Activated naive CD8-positive, alpha-beta T cell treated with anti-CD3 and anti-CD28 coated beads, Interleukin-2, amount 50 U/mL, for 16 hours (primary cell): ENCODE data around the gene NUDT15.
"Not testable (repeated sequence)": the region's sequence is repeated elsewhere in the genome, so short reads cannot be mapped to it uniquely, and the experiment has no call there.

Experiments used
- DNase-seq: peaks from one replicate; pipeline ENCODE4 v3.0.0-alpha.2; 2020; ENCODE audit warnings: low read depth, low spot score

The NUDT15 gene

DNA sequence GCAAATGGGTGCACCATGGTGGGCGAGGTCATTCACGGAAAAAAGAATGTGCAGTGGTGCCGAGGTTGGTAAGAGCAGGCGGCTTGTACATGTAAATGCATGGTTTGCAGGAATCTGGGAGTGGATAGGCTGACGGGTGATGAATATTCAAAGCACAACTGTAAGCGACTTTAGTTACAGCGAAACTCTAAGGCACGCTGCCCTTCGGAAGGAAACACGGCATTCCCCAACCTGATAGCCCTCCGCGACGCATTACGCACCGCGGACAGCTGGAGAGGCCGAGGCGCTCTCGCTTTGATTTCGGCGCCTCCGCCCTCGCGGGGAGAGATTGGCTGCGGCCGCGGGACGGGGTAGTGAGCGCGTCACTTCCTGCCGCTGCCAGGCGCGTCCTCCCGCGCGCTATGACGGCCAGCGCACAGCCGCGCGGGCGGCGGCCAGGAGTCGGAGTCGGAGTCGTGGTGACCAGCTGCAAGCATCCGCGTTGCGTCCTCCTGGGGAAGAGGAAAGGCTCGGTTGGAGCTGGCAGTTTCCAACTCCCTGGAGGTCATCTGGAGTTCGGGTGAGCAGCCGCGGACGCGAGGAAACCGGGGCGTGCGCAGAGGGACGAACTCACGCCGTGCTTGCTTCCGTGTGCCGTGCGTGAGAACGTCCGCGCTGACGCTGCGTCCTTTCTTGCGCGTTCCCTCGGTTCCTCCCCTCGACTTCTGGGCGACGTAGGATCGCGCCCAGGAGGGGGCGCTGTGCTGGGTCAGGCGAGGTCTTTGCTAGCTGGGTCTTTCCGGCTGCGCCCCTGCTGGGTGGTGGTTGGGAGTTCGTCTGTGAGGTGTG lies at the start of gene NUDT15:
TSS of gene NUDT15 (plus strand) at position 381 of the 828 bp plus-strand sequence. CDS start at position 402, 21 bp downstream.
- peak; percentile 91 for DNase-seq

DNA sequence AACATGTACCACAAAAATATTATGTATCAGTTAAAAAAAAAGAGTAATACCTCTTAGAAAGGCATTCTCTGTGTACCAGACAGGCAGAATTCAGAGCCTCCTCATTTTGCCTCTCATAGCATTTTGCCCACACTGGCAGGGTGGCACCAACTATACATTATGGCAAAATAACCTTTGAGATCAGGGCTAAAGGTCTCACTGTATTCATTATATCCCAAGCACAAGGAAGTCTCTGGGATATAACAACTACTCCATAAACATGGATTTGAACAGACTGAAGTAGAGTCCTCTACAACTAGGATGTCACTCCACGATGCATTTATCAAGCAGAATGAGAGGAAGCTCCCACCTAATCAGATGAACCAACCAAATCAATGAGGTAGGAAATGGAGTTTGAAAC lies 47.1 kb upstream of the NUDT15 start:
- DNase-seq, result no peak

DNA sequence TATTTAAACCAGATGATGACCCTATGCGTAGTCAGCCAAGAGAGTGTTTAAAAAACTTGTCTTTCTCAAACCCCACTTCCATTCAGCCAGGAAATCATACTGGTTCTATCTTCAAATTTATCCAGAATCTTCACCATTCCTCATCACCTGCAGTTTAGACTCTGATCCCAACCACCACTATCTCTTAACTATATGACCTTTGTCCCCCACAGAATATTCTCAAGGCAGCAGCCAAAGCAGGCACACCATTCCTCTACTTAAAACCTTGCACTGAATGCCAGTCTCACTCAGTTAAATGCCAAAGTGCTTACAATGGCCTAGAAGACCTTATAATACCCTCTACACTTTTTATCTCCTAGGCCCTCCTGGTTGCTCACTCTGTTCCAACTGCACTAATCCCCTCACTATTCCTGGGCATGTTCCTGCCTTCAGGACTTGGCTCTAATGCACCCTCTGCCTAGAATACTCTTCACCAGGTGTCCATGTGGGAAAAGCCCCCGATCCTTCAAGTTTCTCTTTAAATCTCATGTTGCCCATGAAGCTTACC lies 46.5 kb upstream of the NUDT15 start:
- DNase-seq, result no peak

DNA sequence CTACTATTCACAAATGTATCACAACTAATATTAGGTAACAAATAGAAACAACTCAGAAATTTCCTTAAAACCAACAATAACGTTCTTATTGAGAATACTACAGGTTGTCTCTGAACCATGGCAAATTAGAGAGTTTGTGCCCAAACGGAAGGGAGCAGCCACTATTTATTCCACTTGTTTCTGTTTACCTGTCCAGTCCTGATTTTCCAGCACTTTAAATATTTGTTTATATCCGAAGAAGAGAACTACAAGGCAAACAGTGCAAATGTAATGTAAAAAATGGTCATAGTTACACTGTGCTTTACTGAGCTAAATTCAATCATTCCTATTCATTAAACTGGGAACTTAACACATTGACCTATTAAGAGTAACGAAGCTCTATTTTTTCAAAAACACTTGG lies 45.7 kb upstream of the NUDT15 start:
- DNase-seq, result no peak

DNA sequence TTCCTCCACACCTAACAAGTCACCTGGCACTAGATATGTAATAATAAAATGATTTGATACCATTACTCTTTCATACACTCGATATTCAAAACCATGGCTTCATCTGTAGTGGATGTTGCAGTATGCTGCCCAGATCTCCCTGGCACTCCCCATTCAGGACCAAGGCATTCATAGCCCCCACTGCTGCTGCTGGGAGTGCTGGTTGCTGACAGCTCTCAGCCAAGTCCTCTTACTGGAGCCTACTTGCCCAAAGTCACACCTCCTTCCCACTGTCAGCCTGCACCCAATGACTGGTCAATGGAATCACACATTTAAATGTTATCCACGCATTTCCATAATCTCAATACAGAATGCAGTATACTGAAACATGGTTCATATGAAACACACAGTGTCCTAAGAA lies 40.1 kb upstream of the NUDT15 start:
- DNase-seq, result no peak

DNA sequence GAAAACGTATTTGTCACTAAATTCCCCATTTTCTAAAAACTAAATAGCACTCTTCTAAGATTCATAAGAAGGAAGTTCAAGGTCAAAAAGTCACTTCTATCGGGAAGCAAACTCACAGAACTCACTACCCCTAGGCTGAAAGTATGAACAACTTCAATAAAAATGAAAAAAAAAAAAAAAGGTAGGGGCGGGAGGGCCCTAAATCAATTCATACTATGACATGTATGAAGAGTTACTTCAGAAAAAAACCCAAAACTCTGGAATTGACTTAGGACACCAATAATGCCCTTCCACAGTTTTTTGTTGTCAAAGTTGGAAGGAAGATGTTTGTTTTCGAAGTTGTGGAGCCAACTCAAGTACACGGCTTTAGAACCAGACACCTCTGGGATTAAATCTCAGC lies 37.6 kb upstream of the NUDT15 start:
- no peak for DNase-seq

DNA sequence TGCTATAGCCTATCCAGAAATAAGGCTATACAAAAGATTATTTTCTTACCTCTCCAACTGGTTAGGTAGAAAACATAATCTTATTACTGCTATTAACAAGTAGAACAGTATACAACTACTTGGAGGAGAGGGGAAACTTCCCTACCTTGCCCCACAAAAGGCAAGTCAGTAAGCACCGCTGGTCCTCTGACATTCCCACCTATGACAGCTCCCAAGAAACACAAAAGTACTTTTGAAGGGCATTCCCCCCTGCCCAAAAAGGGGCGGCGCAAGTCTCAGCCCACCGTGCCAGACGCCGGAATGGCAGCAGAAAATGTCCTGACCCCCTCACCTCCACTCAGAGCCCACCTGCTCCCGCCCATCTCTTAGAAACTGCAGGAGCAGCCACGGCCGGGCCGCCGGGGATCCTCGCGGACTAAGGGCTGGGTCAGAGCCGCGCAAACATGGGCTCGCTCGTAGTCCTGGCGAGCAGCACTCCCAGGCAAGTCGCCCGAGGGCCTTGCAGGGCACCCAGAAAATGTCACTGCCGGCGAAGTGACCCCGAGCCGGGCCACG lies 36.9 kb upstream of the NUDT15 start:
- DNase-seq, result no peak

DNA sequence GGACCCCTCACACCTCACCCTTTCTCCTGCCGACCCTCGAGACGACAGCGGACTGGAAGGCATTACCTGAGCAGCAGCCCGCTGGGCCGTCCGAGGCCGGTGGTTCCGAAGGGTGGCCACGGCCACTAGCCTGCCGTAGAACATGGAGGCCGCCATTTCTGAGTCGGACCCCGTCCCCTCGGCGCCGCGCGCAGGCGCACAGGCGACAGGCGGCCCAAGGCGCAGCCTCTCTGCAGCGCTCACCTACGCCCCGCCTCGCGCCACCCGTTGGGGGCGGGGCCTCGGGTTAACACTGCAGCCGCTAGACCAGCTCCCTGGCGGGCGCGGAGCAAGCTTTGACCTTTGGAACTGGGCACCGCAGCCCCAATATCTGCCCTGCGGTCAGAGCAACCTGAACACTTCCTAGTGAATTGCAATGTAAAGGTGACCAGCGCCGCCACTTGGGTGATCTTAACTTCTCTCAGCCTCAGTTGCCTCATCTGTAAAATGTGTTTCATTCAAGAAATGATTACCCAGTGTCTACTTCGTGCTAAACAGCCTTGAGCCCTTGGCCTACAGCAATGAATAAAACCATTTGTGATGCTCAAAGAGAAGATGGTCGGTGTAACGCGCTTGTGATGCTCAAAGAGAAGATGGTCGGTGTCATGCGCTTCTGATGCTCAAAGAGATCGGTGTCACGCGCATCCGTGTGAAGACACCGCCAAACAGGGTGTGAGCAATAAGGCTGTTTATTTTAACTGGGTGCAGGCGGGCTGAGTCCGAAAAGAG lies 36.2 kb upstream of the NUDT15 start, which contains the start of gene SUCLA2:
TSS of gene SUCLA2 (minus strand) at position 160 of the 768 bp plus-strand sequence. CDS start at position 156, 4 bp downstream.
- DNase-seq, result peak; percentile 82

DNA sequence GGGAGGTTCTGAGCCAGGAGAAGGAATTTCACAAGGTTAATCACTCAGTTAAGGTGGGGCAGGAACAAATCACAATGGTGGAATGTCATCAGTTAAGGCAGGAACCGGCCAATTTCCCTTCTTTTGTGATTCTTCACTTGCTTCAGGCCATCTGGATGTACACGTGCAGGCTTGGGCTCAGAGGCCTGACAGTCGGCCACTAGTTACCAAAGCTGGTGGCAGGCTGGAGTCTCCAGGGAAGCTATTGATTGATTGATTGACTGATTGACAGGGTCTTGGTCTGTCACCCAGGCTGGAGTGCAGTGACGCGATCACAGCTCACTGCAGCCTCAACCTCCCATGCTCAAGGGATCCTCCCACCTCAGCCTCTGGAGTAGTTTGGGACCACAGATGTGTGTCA lies 35.5 kb upstream of the NUDT15 start:
- not testable (repeated sequence) for DNase-seq

DNA sequence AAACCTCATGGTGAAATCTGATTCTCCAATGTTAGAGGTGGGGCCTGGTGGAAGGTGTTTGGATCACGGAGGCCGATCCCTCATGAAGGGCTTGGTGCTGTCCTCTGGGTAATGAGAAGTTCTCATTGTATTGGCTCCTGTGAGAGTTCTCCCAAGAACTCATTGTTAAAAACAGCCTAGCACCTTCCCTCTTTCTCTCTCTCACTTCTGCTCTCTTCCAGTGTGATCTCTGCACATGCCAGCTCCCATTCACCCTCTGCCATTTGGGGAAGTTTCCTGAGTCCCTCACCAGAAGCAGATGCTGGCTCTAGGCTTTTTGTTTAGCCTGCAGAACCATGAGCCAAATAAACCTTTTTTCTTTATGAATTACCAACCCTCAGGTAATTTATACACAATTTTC lies 33.3 kb upstream of the NUDT15 start:
- DNase-seq, result no peak

DNA sequence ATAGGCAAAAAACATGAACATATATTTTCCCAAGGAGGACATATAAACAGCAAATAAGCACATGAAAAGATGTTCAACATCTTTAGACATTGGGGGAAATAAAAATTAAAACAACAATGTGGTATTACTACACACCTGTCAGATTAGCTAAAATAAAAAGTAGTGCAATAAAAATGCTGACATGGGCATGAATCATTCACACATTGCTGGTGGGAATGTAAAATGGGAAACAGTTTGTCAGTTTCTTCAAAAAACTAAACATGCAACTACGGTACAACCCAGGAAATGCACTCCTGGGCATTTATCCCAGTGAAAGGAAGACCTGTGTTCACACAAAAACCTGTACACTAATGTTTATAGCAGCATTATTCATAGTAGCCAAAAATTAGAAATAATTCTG lies 31.1 kb upstream of the NUDT15 start:
- DNase-seq, result no peak

DNA sequence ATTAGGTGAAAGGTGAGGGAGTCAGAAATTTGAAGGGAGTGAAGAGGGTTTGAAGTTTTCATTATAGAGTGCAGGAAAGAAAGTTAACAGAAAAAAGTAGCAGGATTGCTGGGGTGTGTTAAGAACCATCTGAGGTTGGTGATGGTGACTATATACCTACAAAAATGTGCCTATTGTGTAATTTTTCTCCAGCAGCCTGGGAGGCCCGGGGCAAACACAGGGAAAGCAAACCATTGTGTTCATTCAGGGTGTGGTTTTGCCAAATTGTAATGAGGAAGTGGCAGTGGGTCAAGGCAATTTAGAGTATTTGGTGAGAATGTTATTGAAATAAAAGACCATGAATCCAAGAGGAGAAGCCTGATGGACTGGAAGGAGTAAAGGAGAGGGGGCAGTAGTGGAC lies 28.2 kb upstream of the NUDT15 start:
- no peak for DNase-seq

DNA sequence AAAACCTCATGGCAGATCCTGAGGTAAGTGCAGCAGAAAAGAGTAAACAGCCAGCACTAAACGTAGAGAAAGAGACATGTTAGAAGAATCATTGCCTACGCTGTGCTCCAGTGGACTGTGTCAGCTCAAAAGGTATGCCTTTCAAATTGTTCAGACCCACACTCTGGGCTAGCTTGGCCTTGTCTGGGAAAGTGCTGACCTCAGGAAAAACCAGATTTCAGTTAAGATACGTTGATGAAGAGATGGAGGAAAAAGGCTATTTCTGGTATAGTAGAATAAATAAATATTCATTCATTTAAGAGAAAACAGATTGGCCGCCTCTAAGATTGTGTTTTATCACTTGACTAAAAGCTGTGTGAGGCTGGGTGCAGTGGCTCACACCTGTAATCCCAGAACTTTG lies 26.8 kb upstream of the NUDT15 start:
- DNase-seq, result no peak

DNA sequence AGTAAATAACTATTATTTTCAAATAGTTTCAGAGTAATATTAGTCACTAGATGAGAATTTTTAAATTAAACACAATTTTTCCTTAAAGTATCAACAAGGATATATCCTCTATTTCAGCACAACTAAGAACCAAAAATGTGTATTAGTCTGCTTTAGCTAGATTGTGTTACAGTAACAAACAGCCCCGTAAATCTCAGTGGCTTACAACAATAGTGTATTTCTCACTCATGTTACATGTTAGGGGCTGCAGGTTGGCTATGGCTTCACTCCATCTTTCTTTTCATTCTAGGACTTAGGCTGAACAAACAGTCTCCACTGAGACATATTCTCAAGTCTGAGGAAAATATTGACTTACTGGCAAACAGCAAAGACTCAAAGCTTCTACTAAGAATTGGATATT lies 24.9 kb upstream of the NUDT15 start:
- DNase-seq, result no peak

DNA sequence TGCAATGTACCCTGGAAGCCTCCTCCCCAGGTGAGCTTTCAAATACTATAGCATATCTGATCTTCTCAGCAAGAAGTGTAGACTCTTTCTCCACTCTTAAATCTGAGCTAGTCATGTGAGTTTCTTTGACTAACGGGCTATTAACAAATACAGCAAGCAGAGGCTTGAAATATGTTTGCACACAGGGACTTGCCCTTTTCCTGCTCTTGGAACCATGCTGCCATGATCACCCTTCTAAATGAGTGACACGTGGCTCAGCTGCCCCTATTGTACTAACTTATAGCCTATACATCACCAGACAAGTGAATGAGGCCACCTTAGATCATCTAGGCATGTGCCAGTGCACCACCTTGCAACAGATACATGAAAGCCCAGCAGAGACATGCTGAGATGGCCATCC lies 23.2 kb upstream of the NUDT15 start:
- DNase-seq, result no peak

DNA sequence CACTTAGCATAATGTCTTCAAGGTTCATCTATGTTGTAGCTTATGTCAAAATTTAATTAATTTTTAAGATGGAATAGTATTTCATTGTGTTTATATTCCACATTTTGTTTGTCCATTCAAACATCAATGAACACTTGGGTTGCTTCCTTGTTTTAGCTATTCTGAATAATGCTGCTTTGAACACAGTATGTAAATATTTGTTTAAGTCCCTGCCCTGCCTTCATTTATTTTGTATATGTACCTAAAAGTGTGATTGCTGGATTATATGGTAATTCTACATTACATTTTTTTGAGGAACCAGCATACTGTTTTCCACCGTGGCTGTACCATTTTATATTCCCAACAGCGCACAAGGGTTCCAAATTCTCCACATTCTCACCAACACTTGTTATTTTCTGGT lies 18.9 kb upstream of the NUDT15 start:
- no peak for DNase-seq

DNA sequence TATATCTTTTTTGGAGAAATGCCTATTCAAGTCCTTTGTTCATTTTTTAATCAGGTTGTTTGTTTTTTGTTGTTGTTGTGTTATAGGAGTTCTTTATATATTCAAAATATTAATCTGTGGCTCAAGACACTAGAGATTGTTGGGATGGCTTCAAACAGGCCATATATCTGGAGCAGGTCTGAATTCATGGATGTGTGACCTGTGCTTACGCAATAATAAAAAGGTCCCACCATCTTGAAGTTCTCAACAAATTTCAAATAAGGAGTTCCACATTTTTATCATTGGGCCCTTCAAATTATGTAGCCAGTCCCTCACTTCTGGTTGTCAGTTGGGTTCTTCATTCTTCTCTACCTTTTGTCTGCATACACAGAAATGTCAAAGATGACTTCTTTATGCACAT lies 17.7 kb upstream of the NUDT15 start:
- DNase-seq, result no peak

DNA sequence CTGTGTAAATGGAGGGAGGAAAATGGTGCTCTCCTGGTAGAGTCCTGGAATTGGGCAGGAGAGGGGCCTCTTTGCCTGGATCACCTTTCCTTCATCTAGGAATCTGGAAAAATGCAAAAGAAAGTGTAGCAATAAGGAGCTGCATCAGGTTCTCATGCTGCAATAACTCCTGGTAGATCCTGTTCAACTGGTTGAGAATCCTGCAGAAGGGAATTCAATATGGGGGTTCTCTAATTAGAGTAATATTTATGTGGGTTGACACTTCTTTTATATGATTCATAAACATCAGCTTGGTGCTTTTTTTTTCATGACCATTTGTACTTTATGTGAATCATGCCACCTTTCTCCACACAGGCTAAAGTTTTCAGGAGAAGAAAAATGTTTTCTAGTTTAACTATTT lies 9.5 kb upstream of the NUDT15 start:
- DNase-seq, result no peak

DNA sequence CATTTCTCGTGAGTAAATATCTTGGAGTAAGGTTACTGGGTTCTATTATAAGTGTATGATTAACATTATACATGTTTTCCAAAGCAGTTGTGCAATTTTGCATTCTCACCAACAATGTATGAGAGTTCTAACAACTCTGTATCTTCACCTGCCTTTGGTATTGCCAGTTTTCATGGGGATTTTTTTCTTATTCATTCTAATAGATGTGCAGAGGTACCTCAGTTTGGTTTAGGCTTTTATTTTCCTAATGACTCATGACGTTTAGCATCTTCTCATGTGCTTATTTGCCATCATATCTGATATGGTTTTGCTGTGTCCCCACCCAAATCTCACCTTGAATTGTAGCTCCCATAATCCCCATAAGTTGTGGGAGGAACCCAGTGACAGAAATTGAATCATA lies 7.7 kb upstream of the NUDT15 start:
- DNase-seq, result no peak

DNA sequence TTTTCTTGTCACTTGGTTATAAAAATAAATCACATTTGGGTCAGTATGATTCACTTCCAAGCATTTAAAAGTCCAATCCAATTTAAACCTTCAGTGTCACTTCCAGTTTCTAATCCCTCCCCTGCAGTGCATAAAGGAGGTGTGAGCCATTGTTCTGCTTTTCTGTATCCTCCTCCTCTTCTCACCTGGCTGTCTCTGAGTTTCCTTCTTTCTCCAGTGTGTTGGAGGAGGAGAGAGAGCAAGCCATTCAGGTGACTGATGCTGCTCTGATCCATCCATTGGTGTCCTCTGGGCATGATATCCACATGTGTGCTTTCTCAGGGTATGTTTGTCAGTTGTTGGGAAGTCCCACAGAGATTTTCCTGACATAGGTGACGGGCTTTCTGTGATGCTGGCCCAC lies 1.2 kb downstream of the NUDT15 start:
- DNase-seq, result no peak

DNA sequence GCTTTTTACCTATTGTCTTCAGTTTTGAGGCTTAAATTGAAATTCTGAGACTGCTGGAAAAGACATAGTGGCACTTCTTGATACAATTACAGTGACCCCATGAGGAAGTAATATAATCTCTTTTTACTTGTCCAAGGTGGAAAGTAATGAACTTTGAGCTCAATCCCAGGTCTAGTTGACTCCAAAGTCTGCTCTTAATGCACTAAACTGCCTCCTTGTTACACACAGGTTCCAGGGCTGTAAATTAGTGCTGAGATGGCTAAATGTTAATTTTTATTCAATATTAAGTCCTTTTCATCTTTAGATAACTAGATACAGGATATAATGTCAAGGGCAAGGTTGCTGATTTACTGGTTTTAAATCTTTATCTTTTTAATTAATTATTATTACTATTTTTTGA lies 2.5 kb downstream of the NUDT15 start:
- no peak for DNase-seq

DNA sequence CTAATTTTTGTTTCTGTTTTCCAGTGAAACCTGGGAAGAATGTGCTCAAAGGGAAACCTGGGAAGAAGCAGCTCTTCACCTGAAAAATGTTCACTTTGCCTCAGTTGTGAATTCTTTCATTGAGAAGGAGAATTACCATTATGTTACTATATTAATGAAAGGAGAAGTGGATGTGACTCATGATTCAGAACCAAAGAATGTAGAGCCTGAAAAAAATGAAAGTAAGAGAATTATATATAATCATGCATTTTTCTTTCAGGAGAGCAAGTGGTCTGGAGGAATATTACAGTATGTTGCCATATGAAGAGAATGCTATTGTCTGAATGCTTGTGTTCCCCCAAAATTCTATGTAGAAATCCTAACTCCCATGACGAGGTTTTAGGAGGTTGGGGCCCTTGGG lies 3.4 kb downstream of the NUDT15 start:
- no peak for DNase-seq
